Neuronal stem cell (in vitro differentiated cells): ENCODE measurements around the gene HPS5.
A peak's percentile ranks its signal among the peaks of the same experiment; 100 is the strongest.
"Not testable (repeated sequence)": the region's sequence is repeated elsewhere in the genome, so short reads cannot be mapped to it uniquely, and the experiment has no call there.

Experiments used
- DNase-seq: peaks from one replicate; pipeline ENCODE4 v3.0.0-alpha.2; 2013; ENCODE audit warnings: low spot score
- H2AFZ ChIP-seq: one replicate; pipeline ENCODE4 v1.6.1; 2013; ENCODE audit warnings: mild to moderate bottlenecking, low read length, inconsistent platforms
- H2AK5ac ChIP-seq: 2 replicates; pipeline ENCODE4 v1.6.1; 2013; ENCODE audit warnings: low read depth, mild to moderate bottlenecking, inconsistent platforms, low read length, moderate library complexity, mixed read lengths
- H2BK120ac ChIP-seq: 2 replicates; pipeline ENCODE4 v1.6.1; 2013; ENCODE audit warnings: low read depth, mild to moderate bottlenecking, inconsistent platforms, low read length, moderate library complexity, mixed read lengths
- H2BK12ac ChIP-seq: one replicate; pipeline ENCODE4 v1.6.1; 2013; ENCODE audit warnings: low read length, inconsistent platforms
- H2BK15ac ChIP-seq: 2 replicates; pipeline ENCODE4 v1.6.1; 2013; ENCODE audit warnings: mild to moderate bottlenecking, low read length, inconsistent platforms, mixed read lengths
- H2BK5ac ChIP-seq: one replicate; pipeline ENCODE4 v1.6.1; 2013; ENCODE audit warnings: inconsistent platforms, mild to moderate bottlenecking, low read length, moderate library complexity
- H3K14ac ChIP-seq: one replicate; pipeline ENCODE4 v1.6.1; 2013; ENCODE audit warnings: low read length, inconsistent platforms
- H3K18ac ChIP-seq: 2 replicates; pipeline ENCODE4 v1.6.1; 2013; ENCODE audit warnings: low read length, inconsistent platforms
- H3K23ac ChIP-seq: 2 replicates; pipeline ENCODE4 v1.6.1; 2013; ENCODE audit warnings: low read depth, mild to moderate bottlenecking, mixed read lengths, low read length, inconsistent platforms; ENCODE audit not compliant: poor library complexity
- H3K27ac ChIP-seq: replicated peaks from 3 replicates; pipeline ENCODE4 v1.5.1; 2013; ENCODE audit warnings: low read length, inconsistent platforms
- H3K27me3 ChIP-seq, 3 experiments: 2 replicates each; pipeline ENCODE4 v1.6.1; 2013; ENCODE audit warnings: low read length in 3 of 3, mild to moderate bottlenecking in 2 of 3, inconsistent platforms in 1 of 3, low read depth in 1 of 3, mixed read lengths in 1 of 3, moderate library complexity in 1 of 3; ENCODE audit not compliant: control insufficient read depth in 3 of 3, insufficient read depth in 3 of 3
- H3K36me3 ChIP-seq, 2 donors: replicated peaks in 1 of 2; 2 replicates each; pipeline ENCODE4 v1.6.1; 2013; ENCODE audit warnings: low read length in 2 of 2; ENCODE audit not compliant: control insufficient read depth in 2 of 2, insufficient read depth in 2 of 2
- H3K4ac ChIP-seq: 2 replicates; pipeline ENCODE4 v1.6.1; 2013; ENCODE audit warnings: inconsistent platforms, mild to moderate bottlenecking, low read length, moderate library complexity
- H3K4me1 ChIP-seq, 2 donors: 1 replicate in 1 of 2; 2 replicates in 1 of 2; pipeline ENCODE4 v1.6.1; 2013; ENCODE audit warnings: low read length in 2 of 2, low read depth in 1 of 2; ENCODE audit not compliant: control insufficient read depth in 2 of 2, insufficient read depth in 1 of 2
- H3K4me2 ChIP-seq: one replicate; pipeline ENCODE4 v1.6.1; 2013; ENCODE audit warnings: mild to moderate bottlenecking, low read length, inconsistent platforms; ENCODE audit not compliant: insufficient read depth, poor library complexity, severe bottlenecking
- H3K4me3 ChIP-seq, 2 donors: 2 replicates each; pipeline ENCODE4 v1.5.1; 2013; ENCODE audit warnings: low read length in 2 of 2, mild to moderate bottlenecking in 2 of 2, inconsistent platforms in 1 of 2, moderate library complexity in 1 of 2
- H3K79me1 ChIP-seq: one replicate; pipeline ENCODE4 v1.6.1; 2013; ENCODE audit warnings: low read depth, mild to moderate bottlenecking, inconsistent platforms, low read length, moderate library complexity
- H3K9ac ChIP-seq: one replicate; pipeline ENCODE4 v1.6.1; 2013; ENCODE audit warnings: mild to moderate bottlenecking, low read depth, low read length, inconsistent platforms; ENCODE audit not compliant: poor library complexity
- H3K9me3 ChIP-seq, 2 donors: replicated peaks in 1 of 2; 2 replicates each; pipeline versions ENCODE3 to v1.6.1; 2013; ENCODE audit warnings: low read length in 2 of 2, mild to moderate bottlenecking in 2 of 2, inconsistent platforms in 1 of 2, low read depth in 1 of 2, mixed read lengths in 1 of 2, moderate library complexity in 1 of 2; ENCODE audit not compliant: control insufficient read depth in 2 of 2, insufficient read depth in 1 of 2
- H4K8ac ChIP-seq: one replicate; pipeline ENCODE4 v1.6.1; 2013; ENCODE audit warnings: low read depth, mild to moderate bottlenecking, inconsistent platforms, low read length, moderate library complexity
- H4K91ac ChIP-seq: one replicate; pipeline ENCODE4 v1.6.1; 2013; ENCODE audit warnings: low read length, low read depth, mild to moderate bottlenecking, inconsistent platforms; ENCODE audit not compliant: poor library complexity
- WGBS, 2 donors: extraction: QIAGEN DNeasy Blood & Tissue Kit; methylation state at CpG; one replicate each; pipeline ENCODE4 v1.1.7; 2013; ENCODE audit warnings: missing lambda C conversion rate in 2 of 2, mixed read lengths in 1 of 2; ENCODE audit not compliant: insufficient read length in 2 of 2, insufficient replicate concordance in 1 of 2; ENCODE audit errors: extremely low coverage in 2 of 2; 5-methylcytosine and 5-hydroxymethylcytosine counted together

The HPS5 gene

GRCh38 chr11:18246379-18247190, 75.4 kb downstream of the HPS5 start:
- not testable (repeated sequence) for H4K91ac ChIP-seq, H3K4me1 ChIP-seq, H3K9me3 ChIP-seq, H3K27ac ChIP-seq, H3K4me3 ChIP-seq, H3K23ac ChIP-seq, H3K9ac ChIP-seq, H2BK120ac ChIP-seq, H2BK15ac ChIP-seq, H3K79me1 ChIP-seq, H2AFZ ChIP-seq, DNase-seq, H3K14ac ChIP-seq, H3K4me2 ChIP-seq, H4K8ac ChIP-seq, H3K18ac ChIP-seq, H3K4ac ChIP-seq, H2BK5ac ChIP-seq, H3K36me3 ChIP-seq, H2BK12ac ChIP-seq, H2AK5ac ChIP-seq
- peaks cover 0 to 13% (median 0%) of the 10 kb centered on the region in 3 experiments for H3K27me3 ChIP-seq
- no CpG with 5 or more reads among the region's 11 CpGs for WGBS, 2 donors

GRCh38 chr11:18245396-18245795, 76.5 kb downstream of the HPS5 start:
- no peak overlapping the region for H3K4me3 ChIP-seq
- H3K4ac ChIP-seq, result no peak overlapping the region
- H2BK15ac ChIP-seq, result no peak overlapping the region
- no peak overlapping the region for H3K27ac ChIP-seq
- H2BK12ac ChIP-seq, result no peak overlapping the region
- no peak for DNase-seq
- no peaks in the 10 kb centered on the region for H3K36me3 ChIP-seq
- H3K27me3 ChIP-seq, result peaks cover 0 to 13% (median 0%) of the 10 kb centered on the region in 3 experiments
- no peaks in the 10 kb centered on the region for H3K9me3 ChIP-seq
- H4K91ac ChIP-seq, result no peak overlapping the region
- H3K9ac ChIP-seq, result no peak overlapping the region
- H2BK5ac ChIP-seq, result no peak overlapping the region
- H3K4me2 ChIP-seq, result no peak overlapping the region
- H3K23ac ChIP-seq, result no peak overlapping the region
- no peak overlapping the region for H2BK120ac ChIP-seq
- H2AFZ ChIP-seq, result no peak overlapping the region
- H3K18ac ChIP-seq, result no peak overlapping the region
- H3K4me1 ChIP-seq, result no peaks in the 10 kb centered on the region
- no peaks in the 10 kb centered on the region for H3K79me1 ChIP-seq
- H4K8ac ChIP-seq, result no peak overlapping the region
- H2AK5ac ChIP-seq, result no peak overlapping the region
- no peak overlapping the region for H3K14ac ChIP-seq
- WGBS, 2 donors, result no CpG with 5 or more reads among the region's 6 CpGs

GRCh38 chr11:18243783-18244362, 78.1 kb downstream of the HPS5 start:
- Histone ChIP-seq H3K27me3 (peaks cover 0 to 17% (median 0%) of the 10 kb centered on the region in 3 experiments), H4K91ac (no peak overlapping the region), H2AFZ (peak overlapping the region; percentile 72), H2BK12ac (no peak overlapping the region), H3K79me1 (no peaks in the 10 kb centered on the region), H3K4me1 (no peaks in the 10 kb centered on the region), H4K8ac (no peak overlapping the region), H3K18ac (no peak overlapping the region), H2BK15ac (no peak overlapping the region), H3K27ac (no peak overlapping the region), H2BK120ac (no peak overlapping the region), H3K4ac (no peak overlapping the region), H3K14ac (no peak overlapping the region), H3K4me3 (no peak overlapping the region), H3K4me2 (no peak overlapping the region), H2BK5ac (no peak overlapping the region), H3K9ac (no peak overlapping the region), H3K9me3 (no peaks in the 10 kb centered on the region), H3K23ac (no peak overlapping the region), H3K36me3 (no peaks in the 10 kb centered on the region), H2AK5ac (no peak overlapping the region)
- DNase-seq, result peak; percentile 42
- WGBS, 2 donors, result no CpG with 5 or more reads among the region's 1 CpG

GRCh38 chr11:18239655-18240054, 82.3 kb downstream of the HPS5 start:
- no peak overlapping the region for H3K14ac ChIP-seq
- H4K91ac ChIP-seq, result no peak overlapping the region
- no peaks in the 10 kb centered on the region for H3K36me3 ChIP-seq
- no peak overlapping the region for H2BK12ac ChIP-seq
- H2BK120ac ChIP-seq, result no peak overlapping the region
- DNase-seq, result no peak
- H3K9ac ChIP-seq, result no peak overlapping the region
- H2BK5ac ChIP-seq, result no peak overlapping the region
- H3K9me3 ChIP-seq, result no peaks in the 10 kb centered on the region
- no peak overlapping the region for H3K4ac ChIP-seq
- no peak overlapping the region for H3K23ac ChIP-seq
- no peak overlapping the region for H2AFZ ChIP-seq
- H3K4me3 ChIP-seq, result no peak overlapping the region
- no CpG with 5 or more reads among the region's 1 CpG for WGBS, 2 donors
- H3K27ac ChIP-seq, result no peak overlapping the region
- no peak overlapping the region for H2AK5ac ChIP-seq
- H3K27me3 ChIP-seq, result peaks cover 0 to 18% (median 0%) of the 10 kb centered on the region in 3 experiments
- H2BK15ac ChIP-seq, result no peak overlapping the region
- no peaks in the 10 kb centered on the region for H3K4me1 ChIP-seq
- no peak overlapping the region for H4K8ac ChIP-seq
- H3K18ac ChIP-seq, result no peak overlapping the region
- H3K79me1 ChIP-seq, result no peaks in the 10 kb centered on the region
- H3K4me2 ChIP-seq, result no peak overlapping the region
